NCI-H2107 treated with DMSO at 0.1 percent for 48 hours (cell line): ENCODE results near the gene OLIG3.

Experiments
- DNase-seq: peaks from one replicate; lab custom pipeline; 2025; ENCODE audit not compliant: unreplicated experiment; lab: John Stamatoyannopoulos, UW

OLIG3 gene

GRCh38 chr6:137496368-137496767, 2.2 kb upstream of the OLIG3 start:
- DNase-seq, result no peak

- DNase-seq, result no peak
Observed at GRCh38 chr6:137495703-137496336, 1.6 kb upstream of the OLIG3 start.

- no peak for DNase-seq
Observed at GRCh38 chr6:137494988-137495702, 951 bp upstream of the OLIG3 start.

GRCh38 chr6:137493218-137494038, 766 bp downstream of the OLIG3 start:
- no peak for DNase-seq

- no peak for DNase-seq
Observed at GRCh38 chr6:137492289-137493217, 1.6 kb downstream of the OLIG3 start.

- DNase-seq, result no peak
Observed at GRCh38 chr6:137491478-137491877, 2.7 kb downstream of the OLIG3 start.

GRCh38 chr6:137490961-137491360, 3.2 kb downstream of the OLIG3 start:
- no peak for DNase-seq

GRCh38 chr6:137490006-137490905, 3.9 kb downstream of the OLIG3 start:
- DNase-seq, result no peak

GRCh38 chr6:137489046-137490005, 4.9 kb downstream of the OLIG3 start:
- no peak for DNase-seq

- DNase-seq, result no peak
Observed at GRCh38 chr6:137488150-137489045, 5.8 kb downstream of the OLIG3 start.

- no peak for DNase-seq
Observed at GRCh38 chr6:137487869-137488149, 6.4 kb downstream of the OLIG3 start.

GRCh38 chr6:137487181-137487868, 6.9 kb downstream of the OLIG3 start:
- DNase-seq, result no peak

GRCh38 chr6:137486416-137486815, 7.8 kb downstream of the OLIG3 start:
- DNase-seq, result no peak

- DNase-seq, result no peak
Observed at GRCh38 chr6:137480431-137480830, 13.8 kb downstream of the OLIG3 start.

GRCh38 chr6:137475103-137475502, 19.1 kb downstream of the OLIG3 start:
- DNase-seq, result no peak

- no peak for DNase-seq
Observed at GRCh38 chr6:137473598-137473997, 20.6 kb downstream of the OLIG3 start.

- DNase-seq, result no peak
Observed at GRCh38 chr6:137472641-137473137, 21.5 kb downstream of the OLIG3 start.
